ENCODE results near the gene GMDS.
"Not testable (repeated sequence)": the region's sequence is repeated elsewhere in the genome, so short reads cannot be mapped to it uniquely, and the experiment has no call there.

The GMDS gene

DNA sequence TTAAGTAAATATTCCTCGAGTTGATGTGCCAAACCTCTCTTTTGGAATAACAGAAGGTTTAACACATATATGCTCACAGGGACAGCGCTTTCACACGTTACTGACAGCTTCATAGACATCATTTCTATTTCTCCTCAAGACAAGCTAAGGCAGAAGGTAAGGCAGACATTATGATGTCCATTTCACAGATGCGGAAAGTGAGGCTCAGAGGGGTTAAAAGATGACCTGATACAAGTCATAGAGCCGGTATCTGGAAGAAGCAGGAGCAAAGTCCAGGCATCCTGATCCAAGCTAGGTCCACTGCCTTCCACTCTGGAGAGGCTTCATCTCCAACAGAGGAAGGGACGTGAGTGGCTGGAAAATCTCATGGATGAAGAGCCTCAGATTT lies 548.9 kb downstream of the GMDS start:
- no peak for DNase-seq

DNA sequence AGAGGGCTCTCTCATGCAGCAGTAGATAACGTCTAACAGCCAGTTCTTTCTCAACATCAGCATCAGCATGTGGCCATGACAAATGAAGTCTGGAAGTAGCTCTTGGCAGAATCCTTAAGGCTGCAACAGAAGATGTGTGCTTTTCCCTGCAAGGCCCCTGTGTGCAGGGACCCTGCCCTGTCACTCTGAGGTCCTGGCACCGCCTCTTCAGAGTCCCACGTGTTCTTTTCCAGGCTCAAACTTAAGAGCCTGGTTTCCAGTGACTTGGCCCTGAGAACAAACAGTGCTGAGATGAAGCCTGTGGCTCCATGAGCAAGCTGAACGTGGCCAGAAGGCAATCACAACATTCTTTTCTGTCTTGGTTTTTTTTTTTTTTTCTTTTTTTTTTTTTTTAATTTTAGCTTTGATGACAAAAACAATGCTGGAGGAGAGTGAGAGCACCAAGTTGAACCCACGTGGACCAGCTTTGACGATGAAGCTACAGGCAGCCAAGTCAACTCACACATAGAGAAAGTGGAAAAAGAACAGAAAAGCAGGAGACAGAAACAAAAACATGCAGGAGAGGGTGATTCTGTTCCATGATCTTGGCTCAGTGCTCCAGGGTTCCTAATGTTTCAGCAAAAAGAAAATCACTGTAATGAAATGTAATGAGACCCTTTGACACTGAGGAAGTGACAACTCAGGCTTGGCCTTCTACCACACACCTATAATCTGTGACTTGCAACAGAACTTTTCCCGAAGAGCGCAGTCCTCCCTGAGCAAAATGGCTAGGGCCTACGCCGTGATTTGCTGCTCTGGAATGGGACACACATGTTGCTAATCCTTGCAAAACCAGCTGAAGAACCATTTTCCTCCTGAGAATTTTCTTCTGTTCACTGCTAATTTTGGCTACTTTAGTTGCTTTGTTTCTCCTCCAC lies 549.6 kb downstream of the GMDS start:
- no peak for DNase-seq

DNA sequence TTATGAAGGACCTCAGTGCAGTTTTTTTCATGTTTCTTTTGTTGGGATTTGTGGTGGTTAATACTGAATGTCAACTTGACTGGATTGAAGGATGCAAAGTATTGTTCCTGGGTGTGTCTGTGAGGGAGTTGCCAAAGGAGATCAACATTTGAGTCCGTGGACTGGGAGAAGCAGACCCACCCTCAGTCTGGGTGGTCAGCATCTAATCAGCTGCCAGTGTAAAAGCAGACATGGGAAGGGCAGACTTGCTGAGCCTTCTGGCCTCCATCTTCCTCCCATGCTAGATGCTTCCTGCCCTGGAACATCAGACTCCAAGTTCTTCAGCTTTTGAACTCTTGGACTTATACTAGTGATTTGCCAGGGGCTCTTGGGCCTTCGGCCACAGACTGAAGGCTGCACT lies 553.6 kb downstream of the GMDS start:
- not testable (repeated sequence) for DNase-seq

DNA sequence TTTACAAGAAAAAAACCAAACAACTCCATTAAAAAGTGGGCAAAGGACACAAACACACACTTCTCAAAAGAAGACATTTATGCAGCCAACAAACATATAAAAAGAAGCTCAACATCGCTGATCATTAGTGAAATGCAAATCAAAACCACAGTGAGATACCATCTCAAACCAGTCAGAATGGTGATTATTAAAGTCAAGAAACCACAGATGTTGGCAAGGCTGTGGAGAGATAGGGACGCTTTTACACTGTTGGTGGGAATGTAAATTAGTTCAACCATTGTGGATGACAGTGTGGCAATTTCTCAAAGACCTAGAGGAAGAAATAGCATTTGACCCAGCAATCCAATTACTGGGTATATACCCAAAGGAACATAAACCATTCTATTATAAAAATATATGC lies 554.7 kb downstream of the GMDS start:
- DNase-seq: not testable (repeated sequence)

DNA sequence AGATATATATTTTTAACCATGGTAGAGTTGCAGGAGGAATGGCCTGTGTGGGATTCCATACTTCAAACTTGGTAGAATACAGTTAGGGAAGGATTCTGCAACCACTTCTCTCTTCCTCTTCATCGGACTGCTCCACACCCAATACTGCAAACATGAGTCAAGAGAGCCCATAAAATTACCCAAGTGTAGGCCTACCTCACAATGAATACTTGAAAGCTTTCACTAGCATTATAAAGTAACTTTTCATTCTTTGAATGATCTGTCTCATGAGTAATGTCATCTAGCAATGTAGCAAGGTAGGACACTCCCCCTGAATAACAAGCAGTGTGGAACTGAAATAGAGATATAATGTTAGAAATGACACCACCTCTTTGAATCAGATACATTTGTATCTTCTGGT lies 556.3 kb downstream of the GMDS start:
- DNase-seq: no peak

DNA sequence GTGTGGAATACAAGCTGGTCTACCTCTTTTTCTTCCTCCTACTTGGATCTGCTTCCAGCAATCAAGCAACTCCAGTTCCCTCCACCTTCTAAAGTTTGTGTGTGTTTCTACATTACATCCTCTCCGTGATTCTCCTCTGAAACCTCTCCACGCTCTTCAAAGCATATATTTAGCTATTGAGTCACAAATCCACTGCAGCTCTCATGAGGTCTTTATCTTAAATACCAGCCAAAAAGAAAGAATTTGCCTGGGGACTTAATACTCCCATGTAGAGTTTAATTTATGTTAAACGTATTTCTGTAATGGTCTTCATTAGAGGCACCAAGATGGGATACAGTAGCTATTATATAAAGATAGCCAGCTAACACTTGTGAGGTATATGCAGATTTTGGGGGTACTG lies 557.0 kb downstream of the GMDS start:
- no peak for DNase-seq

DNA sequence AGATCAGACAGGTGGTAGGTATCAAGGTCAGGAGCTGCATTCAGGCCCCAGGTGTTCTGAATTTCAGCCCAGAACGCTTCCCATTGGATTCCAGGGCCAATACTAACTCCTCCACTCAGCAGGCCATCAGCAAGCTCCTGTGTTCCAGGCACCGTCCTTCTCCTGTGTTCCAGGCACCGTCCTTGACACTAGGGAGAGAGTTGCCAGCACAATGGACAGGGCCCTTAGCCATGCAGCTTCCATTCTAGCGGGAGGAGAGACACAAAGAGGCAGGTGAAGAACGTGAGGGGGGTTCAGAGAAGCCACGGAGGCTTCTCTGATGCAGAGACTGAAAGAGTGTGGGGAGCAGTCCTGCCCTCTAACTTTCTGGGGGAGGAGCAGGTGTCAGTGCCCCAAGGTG lies 558.0 kb downstream of the GMDS start:
- DNase-seq: no peak

DNA sequence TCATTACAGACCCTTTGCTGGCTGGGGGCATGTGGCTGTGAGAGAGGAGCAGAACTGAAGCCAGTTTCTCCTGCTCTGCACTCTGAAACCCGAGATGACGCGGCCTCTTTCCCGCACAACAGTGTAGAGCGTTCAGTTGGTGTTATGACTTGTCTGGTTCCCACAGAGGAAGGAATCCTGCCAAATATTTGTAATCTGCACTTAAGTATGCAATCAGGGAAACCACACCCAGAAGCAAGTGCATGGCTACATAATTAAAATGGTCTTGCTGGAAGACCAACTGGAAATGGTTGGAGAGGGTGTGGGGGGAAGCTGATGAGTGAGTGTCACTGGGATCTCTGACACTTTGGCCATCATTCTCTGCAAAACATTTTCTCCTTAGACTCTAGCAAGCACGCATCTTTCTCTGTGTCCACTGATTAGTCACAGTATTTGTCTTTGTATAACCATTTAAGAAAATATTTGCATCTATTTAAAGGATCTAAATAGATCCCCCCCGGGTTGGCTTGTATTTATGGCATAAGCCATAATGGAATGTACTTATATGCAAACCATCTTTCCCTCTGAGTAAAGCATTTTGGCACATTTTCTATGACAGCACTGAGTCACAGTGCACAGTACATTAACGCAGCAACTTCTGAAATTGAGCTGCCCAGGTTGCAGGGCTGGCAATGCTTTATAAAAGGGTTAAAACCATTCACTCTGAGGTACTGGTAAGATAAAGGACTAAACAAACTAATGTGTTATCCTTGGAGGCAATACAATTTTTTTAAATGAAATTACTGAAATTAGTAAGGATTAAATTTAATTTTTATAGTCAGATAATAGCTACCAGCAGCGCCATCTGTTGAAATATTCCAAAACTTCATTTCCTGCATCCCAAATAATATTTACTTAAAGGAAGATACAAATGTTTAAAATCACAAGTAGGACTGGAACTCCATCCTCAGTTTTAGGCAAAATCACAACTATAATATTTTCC lies 559.0 kb downstream of the GMDS start:
- no peak for DNase-seq

DNA sequence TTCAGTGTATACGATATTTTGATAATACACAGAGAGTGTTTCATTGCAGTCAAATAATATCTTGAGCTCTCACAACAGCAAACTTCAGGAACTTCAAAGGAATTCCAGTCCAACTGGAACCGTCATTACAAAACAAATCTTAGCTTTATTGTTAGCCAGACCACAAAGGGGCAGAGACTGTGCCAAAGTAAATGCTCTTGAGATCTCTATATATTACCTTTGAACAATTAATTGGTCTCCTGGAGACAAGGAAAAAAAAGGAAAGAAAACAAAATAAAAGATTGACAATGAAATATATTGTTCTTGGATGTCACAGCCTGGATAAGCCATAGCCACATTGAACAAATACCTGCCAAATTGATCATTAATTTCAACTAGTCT lies 565.7 kb downstream of the GMDS start:
- DNase-seq: no peak

DNA sequence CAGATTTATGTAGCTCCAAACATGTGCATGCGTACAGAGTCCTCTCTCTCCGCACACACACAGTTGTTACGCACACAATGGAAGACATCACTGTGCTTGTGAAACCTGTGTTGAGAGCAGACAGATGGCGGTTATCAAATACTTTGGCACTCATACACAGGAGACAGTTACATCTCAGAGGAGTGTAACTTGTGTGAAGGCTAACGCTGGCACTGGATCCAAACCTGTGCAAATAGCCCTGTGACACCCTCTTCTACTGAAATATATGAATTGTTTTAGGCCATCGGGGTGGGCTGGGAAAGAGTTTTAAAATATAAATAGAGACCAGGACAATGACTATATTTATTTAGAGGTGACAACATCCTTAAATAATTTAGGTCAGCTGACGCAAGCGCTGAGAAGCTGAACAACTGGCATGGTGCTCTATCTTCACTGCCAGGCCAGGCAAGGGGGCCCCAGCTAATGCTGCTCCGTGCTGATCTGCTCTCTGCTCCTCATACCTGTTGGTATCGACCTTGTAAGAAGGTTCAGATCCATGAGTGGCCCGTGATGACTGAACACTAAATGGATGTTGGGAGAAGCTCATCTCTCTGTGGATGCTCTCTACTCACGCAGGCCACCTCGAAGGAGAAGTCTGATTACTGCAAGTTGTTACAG lies 566.2 kb downstream of the GMDS start:
- DNase-seq: no peak

DNA sequence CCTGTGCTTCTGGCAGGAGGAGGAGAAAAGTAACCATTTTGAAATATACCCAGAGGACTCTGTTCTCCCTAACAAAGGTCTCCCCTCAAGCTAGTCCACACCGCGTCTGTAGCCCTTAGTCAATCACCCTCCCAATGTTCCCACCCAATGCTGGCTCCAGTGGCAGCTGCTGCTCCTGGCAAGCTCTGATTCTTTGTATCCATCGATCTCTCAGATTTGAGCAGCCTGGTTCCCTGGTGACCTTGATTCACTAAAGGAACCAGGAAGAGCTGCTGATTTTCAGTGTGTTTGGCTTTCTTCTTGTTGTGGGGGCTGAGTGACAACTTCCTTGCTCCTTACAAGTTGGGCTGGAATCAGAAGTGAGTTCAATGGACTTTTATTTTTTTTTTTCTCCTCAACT lies 567.2 kb downstream of the GMDS start:
- DNase-seq: no peak

DNA sequence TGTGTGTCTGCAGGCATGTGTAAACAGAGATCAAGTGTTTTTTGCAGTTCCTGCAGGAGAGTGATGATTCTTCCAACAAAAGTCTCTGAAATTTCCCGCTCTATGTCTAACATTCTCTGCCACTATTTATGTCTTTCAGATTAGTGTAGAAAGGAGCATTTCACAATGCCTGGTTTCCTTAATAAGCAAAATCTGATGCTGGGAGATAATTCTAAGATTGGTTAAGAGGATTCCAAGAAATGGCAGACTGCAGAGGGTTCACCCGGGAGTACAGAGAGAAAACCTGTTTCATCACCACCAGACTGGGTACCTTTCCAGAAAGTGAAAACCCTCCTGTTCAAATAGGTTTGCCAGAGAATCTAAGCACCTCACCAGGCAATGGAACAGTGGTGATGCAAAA lies 573.0 kb downstream of the GMDS start:
- no peak for DNase-seq

DNA sequence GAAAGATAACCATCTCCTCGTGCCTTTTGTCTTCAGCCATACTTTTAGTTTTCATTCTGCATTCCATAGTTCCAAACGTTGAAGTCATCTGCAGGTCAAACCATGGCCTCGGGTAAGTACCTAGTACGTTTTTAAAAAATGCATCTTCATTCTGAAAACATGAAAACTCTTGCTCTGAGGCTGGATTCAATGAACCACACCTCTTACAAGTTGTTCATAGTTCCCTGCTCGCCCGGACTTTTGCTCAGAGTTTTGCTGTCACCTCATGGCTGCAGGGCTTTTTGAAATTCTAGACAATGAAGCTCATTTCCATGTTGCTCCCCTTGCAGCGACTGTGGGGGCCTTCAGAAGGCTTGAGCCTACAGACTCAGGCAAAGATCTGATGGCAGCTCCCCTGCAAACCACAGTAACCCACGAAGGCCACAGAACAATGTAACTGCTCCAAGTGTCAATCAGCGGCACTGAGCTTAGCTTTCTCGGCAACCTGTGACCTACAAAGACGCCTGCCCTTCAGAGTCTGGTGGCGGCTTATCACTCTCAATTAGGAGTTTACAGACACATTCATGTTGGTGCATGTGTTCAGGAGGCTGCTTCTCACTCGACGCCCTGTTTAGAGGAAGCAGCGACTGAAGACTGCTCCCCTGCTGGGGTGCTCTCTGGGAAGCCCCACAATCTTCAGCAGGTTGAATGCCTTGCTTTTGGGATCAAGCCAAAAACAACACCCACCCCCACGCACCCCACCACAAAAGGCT lies 574.5 kb downstream of the GMDS start:
- no peak for DNase-seq

DNA sequence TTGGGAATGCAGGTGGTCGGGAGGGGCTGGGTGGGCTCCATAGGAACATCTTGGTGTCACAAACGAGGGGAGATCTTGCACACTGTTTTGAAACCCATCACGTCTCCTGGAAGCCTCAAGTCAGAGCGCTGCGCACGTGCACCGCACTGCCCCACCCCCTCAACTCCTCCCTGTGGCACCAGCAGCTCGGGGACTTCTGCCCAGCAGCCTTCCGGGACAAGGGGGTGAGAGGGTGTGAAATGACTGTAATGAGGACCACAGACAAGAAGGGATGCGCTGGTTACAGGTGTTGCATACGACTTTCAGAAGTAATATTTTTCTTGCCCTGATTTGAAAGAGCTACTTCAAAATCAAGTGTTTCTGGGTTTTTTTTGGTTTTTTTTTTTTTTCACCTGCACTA lies 575.4 kb downstream of the GMDS start:
- no peak for DNase-seq

DNA sequence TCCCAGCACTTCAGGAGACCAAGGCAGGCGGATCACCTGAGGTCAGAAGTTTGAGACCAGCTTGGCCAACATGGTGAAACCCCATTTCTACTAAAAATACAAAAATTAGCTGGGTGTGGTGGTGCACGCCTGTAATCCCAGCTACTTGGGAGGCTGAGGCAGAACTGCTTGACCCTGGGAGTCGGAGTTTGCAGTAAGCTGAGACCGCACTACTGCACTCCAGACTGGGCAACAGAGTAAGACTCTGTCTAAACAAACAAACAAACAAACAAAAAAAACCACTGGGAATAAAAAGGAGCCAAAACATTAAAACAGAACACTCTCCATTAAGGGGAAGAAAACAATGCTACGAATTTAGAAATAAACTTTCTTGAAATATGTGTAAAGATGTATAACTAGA lies 576.9 kb downstream of the GMDS start:
- not testable (repeated sequence) for DNase-seq

DNA sequence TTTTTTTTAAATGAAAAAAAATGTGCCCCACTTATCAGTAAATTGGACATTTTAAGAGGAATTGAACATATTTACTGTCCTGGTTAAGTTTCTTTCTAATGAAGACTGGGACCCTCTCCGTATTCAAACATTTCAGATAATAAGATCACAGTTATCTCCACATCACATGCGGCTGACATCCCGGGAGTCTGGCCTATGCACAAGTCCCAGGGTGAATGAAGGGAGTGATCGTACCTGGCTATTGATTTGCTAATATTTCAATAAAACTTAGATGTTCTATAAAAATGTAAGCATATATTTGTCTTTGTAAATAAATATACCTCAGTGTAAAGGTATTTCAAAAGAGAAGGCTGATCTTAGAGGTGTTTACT lies 577.6 kb downstream of the GMDS start:
- DNase-seq: no peak

DNA sequence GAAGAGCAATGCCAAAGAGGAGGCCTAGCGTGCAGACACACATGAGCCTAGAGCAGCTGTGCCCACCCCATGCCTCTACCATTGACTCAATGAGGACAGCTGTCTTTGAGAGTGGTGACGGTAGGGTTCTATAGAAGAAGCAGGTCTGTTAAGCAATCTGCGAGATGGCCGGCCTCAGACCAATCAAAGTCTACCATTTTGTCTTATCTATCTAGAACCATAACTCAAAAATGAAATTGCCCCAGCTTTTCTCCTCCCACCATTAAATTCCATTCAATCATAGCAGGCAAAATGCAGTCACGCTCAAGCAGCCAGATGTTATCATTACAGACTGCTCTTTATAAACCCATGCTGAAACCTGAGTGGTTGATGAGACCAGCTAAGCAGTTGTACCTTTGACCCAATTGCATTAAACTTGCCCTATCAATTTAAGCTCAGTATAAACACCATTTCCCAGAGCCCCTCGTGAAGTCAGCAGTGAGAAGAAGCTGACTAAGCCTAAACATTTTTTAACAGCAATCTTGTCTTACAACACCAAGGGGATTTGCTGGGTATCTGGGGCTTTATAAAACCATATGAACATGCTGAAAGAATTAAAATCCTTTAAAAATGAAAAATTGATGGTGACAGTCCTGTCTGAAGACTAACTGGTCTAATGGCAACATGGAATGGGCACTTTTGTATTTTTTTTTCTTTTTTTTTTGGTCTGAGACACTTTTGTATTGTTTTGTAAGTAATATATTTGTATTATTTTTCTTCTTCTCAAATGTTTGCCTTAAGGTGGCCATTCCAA lies 578.2 kb downstream of the GMDS start:
- DNase-seq: no peak

DNA sequence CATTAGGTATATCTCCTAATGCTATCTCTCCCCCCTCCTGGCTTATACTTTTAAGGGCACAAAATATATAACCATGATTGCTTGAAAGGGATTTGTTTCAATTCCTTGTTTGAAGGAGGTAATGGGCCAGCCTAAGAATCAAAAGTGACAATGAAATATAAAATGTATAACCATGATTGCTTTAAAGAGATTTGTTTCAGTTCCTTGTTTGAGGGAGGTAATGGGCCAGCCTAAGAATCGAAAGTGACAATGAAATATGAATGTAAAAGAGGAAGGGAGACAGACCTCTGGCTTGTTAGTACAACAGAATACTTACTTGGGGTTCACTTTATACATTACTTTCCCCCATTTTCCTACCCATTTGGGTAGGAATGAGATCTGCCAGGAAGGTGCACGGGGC lies 580.2 kb downstream of the GMDS start:
- DNase-seq: no peak

DNA sequence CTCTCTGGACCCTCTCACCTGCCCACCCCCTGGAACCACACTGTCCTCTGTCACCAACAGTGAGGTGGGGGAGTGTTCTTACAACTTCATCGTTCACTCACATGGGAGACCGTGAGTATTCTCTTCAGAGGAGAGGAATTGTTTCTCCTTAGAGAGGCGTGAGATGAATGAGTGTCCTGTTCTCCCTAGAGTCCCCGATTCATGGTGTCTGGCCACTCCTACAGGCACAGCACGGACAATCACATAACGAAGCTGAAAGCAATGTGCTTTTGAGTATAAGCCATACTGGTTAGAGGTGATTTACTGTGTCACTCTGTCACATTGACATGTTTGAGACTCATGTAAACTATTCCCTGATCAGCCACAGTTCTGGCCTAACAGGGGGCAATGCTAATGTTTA lies 581.1 kb downstream of the GMDS start:
- no peak for DNase-seq

DNA sequence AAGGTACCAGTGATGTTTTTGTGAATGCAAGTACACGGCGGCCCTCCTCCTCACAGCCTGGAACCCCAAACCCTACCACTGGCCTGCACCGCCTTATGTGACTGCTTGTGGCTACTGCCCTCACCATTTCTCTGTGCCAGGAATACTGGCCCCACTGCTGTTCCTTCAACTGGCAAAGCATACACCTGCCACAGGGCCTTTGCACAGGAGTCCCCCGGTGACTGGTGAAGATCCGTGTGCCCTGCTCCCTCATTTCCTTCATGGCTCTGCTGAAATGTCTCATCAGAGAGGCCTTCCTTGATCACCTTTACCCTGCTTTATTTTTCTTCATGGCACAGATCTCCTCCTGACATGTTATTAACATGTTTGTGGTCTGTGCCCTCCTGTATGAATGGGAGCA lies 581.9 kb downstream of the GMDS start:
- DNase-seq: no peak

DNA sequence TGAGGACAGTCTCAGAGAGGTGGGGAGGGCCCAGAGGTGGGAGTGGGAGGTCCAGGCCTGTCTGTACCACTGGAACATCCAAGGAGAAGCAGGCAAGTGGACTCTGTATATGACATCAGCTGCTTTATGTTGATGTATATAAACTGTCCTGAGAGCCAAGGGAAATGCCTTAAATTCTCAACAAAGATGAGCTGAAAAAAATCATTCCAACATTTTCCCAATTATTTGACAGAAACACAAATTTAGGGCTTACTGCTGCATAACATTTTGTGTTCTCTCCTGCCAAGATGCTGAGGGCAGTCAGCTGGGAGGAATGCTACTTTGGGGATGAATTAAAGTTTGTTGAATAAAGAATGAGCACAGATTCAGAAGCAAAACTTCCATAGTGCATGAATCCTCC lies 582.9 kb downstream of the GMDS start:
- no peak for DNase-seq

DNA sequence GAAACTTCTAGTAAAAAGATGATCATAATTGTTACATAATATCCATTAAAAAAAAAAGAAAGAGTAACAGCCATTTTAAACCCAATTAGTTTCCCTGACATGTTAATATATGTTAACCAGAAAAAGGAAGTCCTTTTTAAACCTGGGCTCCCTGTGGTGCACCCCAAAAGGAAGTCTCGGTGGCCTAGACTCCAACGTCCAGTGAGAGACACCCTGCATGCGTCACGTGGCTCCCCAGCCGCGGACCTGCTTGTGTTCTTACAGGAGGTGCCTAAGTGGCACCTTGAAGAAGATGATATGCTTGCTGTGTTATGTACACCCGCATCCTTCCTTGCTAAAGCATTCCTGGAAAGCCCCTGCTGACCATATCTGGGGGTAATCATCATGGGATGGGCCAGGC lies 585.6 kb downstream of the GMDS start:
- DNase-seq: no peak
